ENCODE results near the gene APOH. TPM values are rescaled to one million over a fixed set of nuclear protein-coding genes. Genes with fewer than 3 reads are reported as not detected.

Gene APOH
- total and polyA plus RNA-seq, 2 of the 13 experiments (the other 11 are each of a cell fraction or from before 2014, with no cell fraction given) = 4,846 to 5,748 TPM

DNA sequence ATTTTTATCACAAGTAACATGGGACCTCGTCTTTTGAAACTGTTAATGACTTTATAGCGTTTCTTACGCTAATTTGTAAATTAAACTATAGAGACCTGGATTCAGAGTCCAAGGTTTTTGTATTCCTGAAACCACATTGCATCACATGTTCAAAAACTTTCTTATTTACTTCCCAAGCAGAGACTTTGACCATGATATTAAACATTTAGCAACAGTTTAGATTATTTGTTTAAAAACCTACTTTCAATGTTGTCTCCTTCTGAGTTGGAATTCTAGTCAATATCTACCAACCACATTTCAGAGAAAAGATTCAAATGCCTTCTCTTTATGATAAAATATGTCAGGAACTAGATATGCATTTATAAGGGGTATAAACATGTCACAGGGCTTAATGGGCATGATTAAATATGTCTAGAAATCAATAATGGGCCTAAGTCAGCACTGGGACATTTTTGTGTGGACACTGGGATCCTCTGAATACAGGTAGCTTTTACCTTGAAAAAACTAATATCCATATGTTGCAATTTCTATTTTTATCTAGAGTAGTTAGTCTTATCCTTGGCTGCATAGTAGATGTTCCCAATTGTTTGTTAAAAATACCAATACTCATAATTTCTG lies 6.3 kb upstream of the APOH start (continued):
- TF ChIP-seq DMTF1 (CRISPR knock-in tag; IDR thresholded peaks at IDR 0.05) (no peak), ETV6 (CRISPR knock-in tag; conservative IDR thresholded peaks at IDR 0.05) (no peak), ZBTB10 (CRISPR knock-in tag; IDR thresholded peaks at IDR 0.05; ENCODE audit: borderline replicate concordance) (no peak), ZNF180 (CRISPR knock-in tag; IDR thresholded peaks at IDR 0.05; ENCODE audit: borderline replicate concordance, low read depth) (no peak), NFATC3 (CRISPR knock-in tag; IDR thresholded peaks at IDR 0.05) (no peak), NFYC (CRISPR knock-in tag; IDR thresholded peaks at IDR 0.05) (no peak), FOXM1 (CRISPR knock-in tag; IDR thresholded peaks at IDR 0.05) (no peak), ZNF772 (CRISPR knock-in tag; IDR thresholded peaks at IDR 0.05) (no peak), ZNF501 (CRISPR knock-in tag; IDR thresholded peaks at IDR 0.05) (no peak), NR2F1 (CRISPR knock-in tag; IDR thresholded peaks at IDR 0.05) (no peak), ZMAT5 (CRISPR knock-in tag; IDR thresholded peaks at IDR 0.05; ENCODE audit: borderline replicate concordance, low read depth) (no peak), KLF9 (CRISPR knock-in tag; IDR thresholded peaks at IDR 0.05; ENCODE audit: low read depth) (no peak; the same call in 1 of the 2 replicates), PHB2 (IDR thresholded peaks at IDR 0.05; ENCODE audit: partially characterized antibody) (no peak)
- TF ChIP-seq, protein P1, sequence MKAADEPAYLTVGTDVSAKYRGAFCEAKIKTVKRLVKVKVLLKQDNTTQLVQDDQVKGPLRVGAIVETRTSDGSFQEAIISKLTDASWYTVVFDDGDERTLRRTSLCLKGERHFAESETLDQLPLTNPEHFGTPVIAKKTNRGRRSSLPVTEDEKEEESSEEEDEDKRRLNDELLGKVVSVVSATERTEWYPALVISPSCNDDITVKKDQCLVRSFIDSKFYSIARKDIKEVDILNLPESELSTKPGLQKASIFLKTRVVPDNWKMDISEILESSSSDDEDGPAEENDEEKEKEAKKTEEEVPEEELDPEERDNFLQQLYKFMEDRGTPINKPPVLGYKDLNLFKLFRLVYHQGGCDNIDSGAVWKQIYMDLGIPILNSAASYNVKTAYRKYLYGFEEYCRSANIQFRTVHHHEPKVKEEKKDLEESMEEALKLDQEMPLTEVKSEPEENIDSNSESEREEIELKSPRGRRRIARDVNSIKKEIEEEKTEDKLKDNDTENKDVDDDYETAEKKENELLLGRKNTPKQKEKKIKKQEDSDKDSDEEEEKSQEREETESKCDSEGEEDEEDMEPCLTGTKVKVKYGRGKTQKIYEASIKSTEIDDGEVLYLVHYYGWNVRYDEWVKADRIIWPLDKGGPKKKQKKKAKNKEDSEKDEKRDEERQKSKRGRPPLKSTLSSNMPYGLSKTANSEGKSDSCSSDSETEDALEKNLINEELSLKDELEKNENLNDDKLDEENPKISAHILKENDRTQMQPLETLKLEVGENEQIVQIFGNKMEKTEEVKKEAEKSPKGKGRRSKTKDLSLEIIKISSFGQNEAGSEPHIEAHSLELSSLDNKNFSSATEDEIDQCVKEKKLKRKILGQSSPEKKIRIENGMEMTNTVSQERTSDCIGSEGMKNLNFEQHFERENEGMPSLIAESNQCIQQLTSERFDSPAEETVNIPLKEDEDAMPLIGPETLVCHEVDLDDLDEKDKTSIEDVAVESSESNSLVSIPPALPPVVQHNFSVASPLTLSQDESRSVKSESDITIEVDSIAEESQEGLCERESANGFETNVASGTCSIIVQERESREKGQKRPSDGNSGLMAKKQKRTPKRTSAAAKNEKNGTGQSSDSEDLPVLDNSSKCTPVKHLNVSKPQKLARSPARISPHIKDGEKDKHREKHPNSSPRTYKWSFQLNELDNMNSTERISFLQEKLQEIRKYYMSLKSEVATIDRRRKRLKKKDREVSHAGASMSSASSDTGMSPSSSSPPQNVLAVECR (CRISPR knock-in tag; IDR thresholded peaks at IDR 0.05; ENCODE audit: borderline replicate concordance) = no peak; the same call in 1 of the 2 replicates
- TF ChIP-seq, protein P2, sequence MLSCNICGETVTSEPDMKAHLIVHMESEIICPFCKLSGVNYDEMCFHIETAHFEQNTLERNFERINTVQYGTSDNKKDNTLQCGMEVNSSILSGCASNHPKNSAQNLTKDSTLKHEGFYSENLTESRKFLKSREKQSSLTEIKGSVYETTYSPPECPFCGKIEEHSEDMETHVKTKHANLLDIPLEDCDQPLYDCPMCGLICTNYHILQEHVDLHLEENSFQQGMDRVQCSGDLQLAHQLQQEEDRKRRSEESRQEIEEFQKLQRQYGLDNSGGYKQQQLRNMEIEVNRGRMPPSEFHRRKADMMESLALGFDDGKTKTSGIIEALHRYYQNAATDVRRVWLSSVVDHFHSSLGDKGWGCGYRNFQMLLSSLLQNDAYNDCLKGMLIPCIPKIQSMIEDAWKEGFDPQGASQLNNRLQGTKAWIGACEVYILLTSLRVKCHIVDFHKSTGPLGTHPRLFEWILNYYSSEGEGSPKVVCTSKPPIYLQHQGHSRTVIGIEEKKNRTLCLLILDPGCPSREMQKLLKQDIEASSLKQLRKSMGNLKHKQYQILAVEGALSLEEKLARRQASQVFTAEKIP (CRISPR knock-in tag; IDR thresholded peaks at IDR 0.05; ENCODE audit: borderline replicate concordance) = no peak

Measured in HepG2 (cell line).